Measurements from ENCODE around the gene FAM222A. TPM values are rescaled to one million over a fixed set of nuclear protein-coding genes. Genes with fewer than 3 reads are reported as not detected.

FAM222A gene
- polyA plus RNA-seq, 1 donor from 2014 or later = 8.5 TPM

DNA sequence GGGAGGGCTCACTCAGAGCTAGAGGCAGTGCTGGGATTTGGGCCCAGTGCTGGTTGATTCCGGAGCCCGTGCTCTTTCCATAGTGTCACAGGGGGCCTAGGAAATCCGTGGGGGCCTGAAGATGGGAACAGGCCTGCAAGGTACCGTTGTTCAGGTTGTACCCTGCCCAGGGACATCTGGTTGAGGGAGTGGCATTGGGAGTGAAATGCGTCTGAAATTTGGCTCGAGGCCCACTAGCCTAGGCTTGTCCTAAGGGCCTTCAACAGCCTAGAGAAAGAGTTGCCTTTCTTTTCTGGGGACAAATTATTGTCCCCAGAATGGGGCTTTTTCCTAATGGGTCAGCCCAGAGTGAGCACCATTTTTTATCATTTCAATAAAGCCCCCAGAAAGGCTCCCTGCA lies 26.4 kb upstream of the FAM222A start:
- Histone ChIP-seq H3K36me3 (ENCODE audit: insufficient read depth, low read length) (no peaks in the 10 kb centered on the region), H3K9me3 (ENCODE audit: low read length) (no peaks in the 10 kb centered on the region), H3K79me2 (replicated peaks; ENCODE audit: insufficient read depth, low read length) (no peaks in the 10 kb centered on the region), H3K4me3 (ENCODE audit: low read length) (no peak overlapping the region), H4K20me1 (ENCODE audit: insufficient read depth) (no peaks in the 10 kb centered on the region), H3F3A (ENCODE audit: insufficient read depth, low read length, poor library complexity, severe bottlenecking) (no peaks in the 10 kb centered on the region), H3K27me3 (ENCODE audit: insufficient read depth, low read depth, low read length) (no peaks in the 10 kb centered on the region), H3K4me2 (ENCODE audit: low read length) (no peak overlapping the region), H3K9ac (ENCODE audit: low read length) (no peak overlapping the region), H2AFZ (ENCODE audit: low read depth, low read length) (no peak overlapping the region), H3K9me2 (ENCODE audit: insufficient read depth, low read length) (no peaks in the 10 kb centered on the region), H3K27ac (ENCODE audit: low read length) (no peak overlapping the region)
- TF ChIP-seq EP300 (conservative IDR thresholded peaks at IDR 0.05; ENCODE audit: poor library complexity, severe bottlenecking) = no peak
- no peak for TF ChIP-seq TAF1 (IDR thresholded peaks at IDR 0.05; ENCODE audit: low read depth)
- TF ChIP-seq EZH2 (IDR thresholded peaks at IDR 0.05; ENCODE audit: borderline replicate concordance, insufficient read depth, low read length, poor library complexity, severe bottlenecking) = no peak
- TF ChIP-seq RAD21 (conservative IDR thresholded peaks at IDR 0.05) = no peak
- TF ChIP-seq SMC3 (conservative IDR thresholded peaks at IDR 0.05; ENCODE audit: poor library complexity) = no peak
- TF ChIP-seq, protein P1, sequence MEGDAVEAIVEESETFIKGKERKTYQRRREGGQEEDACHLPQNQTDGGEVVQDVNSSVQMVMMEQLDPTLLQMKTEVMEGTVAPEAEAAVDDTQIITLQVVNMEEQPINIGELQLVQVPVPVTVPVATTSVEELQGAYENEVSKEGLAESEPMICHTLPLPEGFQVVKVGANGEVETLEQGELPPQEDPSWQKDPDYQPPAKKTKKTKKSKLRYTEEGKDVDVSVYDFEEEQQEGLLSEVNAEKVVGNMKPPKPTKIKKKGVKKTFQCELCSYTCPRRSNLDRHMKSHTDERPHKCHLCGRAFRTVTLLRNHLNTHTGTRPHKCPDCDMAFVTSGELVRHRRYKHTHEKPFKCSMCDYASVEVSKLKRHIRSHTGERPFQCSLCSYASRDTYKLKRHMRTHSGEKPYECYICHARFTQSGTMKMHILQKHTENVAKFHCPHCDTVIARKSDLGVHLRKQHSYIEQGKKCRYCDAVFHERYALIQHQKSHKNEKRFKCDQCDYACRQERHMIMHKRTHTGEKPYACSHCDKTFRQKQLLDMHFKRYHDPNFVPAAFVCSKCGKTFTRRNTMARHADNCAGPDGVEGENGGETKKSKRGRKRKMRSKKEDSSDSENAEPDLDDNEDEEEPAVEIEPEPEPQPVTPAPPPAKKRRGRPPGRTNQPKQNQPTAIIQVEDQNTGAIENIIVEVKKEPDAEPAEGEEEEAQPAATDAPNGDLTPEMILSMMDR (IDR thresholded peaks at IDR 0.05; ENCODE audit: poor library complexity, severe bottlenecking) = no peak

GRCh38 chr12:109689426-109689825 lies 24.2 kb upstream of the FAM222A start:
- TF ChIP-seq RAD21 (conservative IDR thresholded peaks at IDR 0.05) (no peak), EP300 (conservative IDR thresholded peaks at IDR 0.05; ENCODE audit: poor library complexity, severe bottlenecking) (no peak), EZH2 (IDR thresholded peaks at IDR 0.05; ENCODE audit: borderline replicate concordance, insufficient read depth, low read length, poor library complexity, severe bottlenecking) (no peak), SMC3 (conservative IDR thresholded peaks at IDR 0.05; ENCODE audit: poor library complexity) (no peak), TAF1 (IDR thresholded peaks at IDR 0.05; ENCODE audit: low read depth) (no peak), MXI1 (conservative IDR thresholded peaks at IDR 0.05; ENCODE audit: poor library complexity, severe bottlenecking) (no peak), REST (IDR thresholded peaks at IDR 0.05; ENCODE audit: borderline replicate concordance) (no peak), POLR2AphosphoS5 (IDR thresholded peaks at IDR 0.05) (no peak)
- TF ChIP-seq, protein P1 (IDR thresholded peaks at IDR 0.05; ENCODE audit: poor library complexity, severe bottlenecking) = no peak
- Histone ChIP-seq H3K9me3 (ENCODE audit: low read length) (no peaks in the 10 kb centered on the region), H3K27me3 (ENCODE audit: insufficient read depth, low read depth, low read length) (no peaks in the 10 kb centered on the region), H3K4me3 (ENCODE audit: low read length) (no peak overlapping the region), H3K4me2 (ENCODE audit: low read length) (no peak overlapping the region), H3K36me3 (ENCODE audit: insufficient read depth, low read length) (no peaks in the 10 kb centered on the region), H3K27ac (ENCODE audit: low read length) (no peak overlapping the region), H3K9me2 (ENCODE audit: insufficient read depth, low read length) (no peaks in the 10 kb centered on the region), H2AFZ (ENCODE audit: low read depth, low read length) (no peak overlapping the region), H3F3A (ENCODE audit: insufficient read depth, low read length, poor library complexity, severe bottlenecking) (no peaks in the 10 kb centered on the region), H4K20me1 (ENCODE audit: insufficient read depth) (no peaks in the 10 kb centered on the region), H3K79me2 (replicated peaks; ENCODE audit: insufficient read depth, low read length) (no peaks in the 10 kb centered on the region), H3K9ac (ENCODE audit: low read length) (no peak overlapping the region)

Measured in neural cell (in vitro differentiated cells).